Upper lobe of left lung (tissue), 4 donors: ENCODE measurements around the gene PSMB5.

ENCODE experiments used
- EP300 ChIP-seq, 4 donors: sonication (generic); formaldehyde crosslinking; IDR thresholded peaks; one replicate each; pipeline ENCODE4 v1.5.1; 2017; ENCODE audit warnings: antibody characterized with exemption in 4 of 4, control low read depth in 2 of 4
- TF ChIP-seq, protein P1 (sequence below), 6 experiments: fragments of 450-650 bp in 4 of 6; fragments of 200-600 bp in 2 of 6; sonication (generic) in 2 of 6; IDR thresholded peaks; one replicate each; pipeline ENCODE4 v1.5.1; 2016 to 2019; ENCODE audit warnings: antibody characterized with exemption in 6 of 6

DNA sequence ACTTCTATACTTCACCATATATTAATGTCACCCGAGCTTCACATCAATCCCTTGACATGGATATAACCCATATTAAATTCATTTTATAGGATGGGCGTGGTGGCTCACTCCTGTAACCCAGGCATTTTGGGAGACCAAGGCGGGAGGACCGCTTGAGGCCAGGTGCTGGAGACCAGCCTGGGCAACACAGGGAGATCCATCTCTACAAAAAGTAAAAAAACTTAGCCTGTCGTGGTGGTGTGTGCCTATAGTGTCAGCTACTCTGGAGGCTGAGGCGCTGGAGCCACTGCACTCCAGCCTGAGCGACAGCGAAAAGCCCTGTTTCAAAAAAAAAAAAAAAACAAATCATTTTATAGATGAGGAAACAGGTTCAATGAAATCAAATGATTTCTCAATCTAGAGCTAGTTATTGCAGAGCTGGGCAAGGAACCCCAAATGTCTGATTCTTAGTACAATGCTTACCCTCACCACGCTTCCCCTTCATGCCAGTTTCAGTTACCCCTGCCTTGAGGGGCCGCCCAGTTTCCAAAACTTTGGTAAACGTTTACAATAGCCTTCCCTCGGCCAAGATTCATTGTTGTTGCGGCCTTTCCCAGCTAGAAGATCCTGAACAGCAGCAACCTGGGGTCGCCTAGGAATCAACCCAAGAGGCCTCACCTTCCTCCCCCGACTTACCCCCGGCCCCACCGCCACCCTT is 751 bp downstream of the PSMB5 start:
- no peak for TF ChIP-seq EP300 (IDR thresholded peaks at IDR 0.05)
- TF ChIP-seq, protein P1, sequence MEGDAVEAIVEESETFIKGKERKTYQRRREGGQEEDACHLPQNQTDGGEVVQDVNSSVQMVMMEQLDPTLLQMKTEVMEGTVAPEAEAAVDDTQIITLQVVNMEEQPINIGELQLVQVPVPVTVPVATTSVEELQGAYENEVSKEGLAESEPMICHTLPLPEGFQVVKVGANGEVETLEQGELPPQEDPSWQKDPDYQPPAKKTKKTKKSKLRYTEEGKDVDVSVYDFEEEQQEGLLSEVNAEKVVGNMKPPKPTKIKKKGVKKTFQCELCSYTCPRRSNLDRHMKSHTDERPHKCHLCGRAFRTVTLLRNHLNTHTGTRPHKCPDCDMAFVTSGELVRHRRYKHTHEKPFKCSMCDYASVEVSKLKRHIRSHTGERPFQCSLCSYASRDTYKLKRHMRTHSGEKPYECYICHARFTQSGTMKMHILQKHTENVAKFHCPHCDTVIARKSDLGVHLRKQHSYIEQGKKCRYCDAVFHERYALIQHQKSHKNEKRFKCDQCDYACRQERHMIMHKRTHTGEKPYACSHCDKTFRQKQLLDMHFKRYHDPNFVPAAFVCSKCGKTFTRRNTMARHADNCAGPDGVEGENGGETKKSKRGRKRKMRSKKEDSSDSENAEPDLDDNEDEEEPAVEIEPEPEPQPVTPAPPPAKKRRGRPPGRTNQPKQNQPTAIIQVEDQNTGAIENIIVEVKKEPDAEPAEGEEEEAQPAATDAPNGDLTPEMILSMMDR (IDR thresholded peaks at IDR 0.05): no peak
